Thyroid gland (tissue), 4 donors: Measurements from ENCODE around the gene SULT6B1. TPM values are rescaled to one million over a fixed set of nuclear protein-coding genes. Genes with fewer than 3 reads are reported as not detected.

ENCODE experiments used
- DNase-seq, 2 donors: peaks; one replicate each; pipeline ENCODE4 v3.0.0-alpha.2; 2019
- H3K27ac ChIP-seq, 3 donors: fragments of 200-600 bp; sonication (generic); 1 replicate in 2 of 3; 2 replicates in 1 of 3; pipeline ENCODE4 v1.5.1; 2016 to 2019; ENCODE audit warnings: mild to moderate bottlenecking in 1 of 3, moderate library complexity in 1 of 3
- H3K27me3 ChIP-seq: fragments of 200-600 bp; sonication (generic); one replicate; pipeline ENCODE4 v1.5.1; 2019
- H3K36me3 ChIP-seq, 2 donors: fragments of 200-600 bp; sonication (generic); one replicate each; pipeline ENCODE4 v1.5.1; 2016 to 2019
- H3K4me1 ChIP-seq, 2 donors: fragments of 200-600 bp; sonication (generic); one replicate each; pipeline ENCODE4 v1.5.1; 2017 to 2019
- H3K4me3 ChIP-seq, 3 donors: fragments of 200-600 bp; sonication (generic); replicated peaks in 1 of 3; 1 replicate in 2 of 3; 2 replicates in 1 of 3; pipeline ENCODE4 v1.5.1; 2016; ENCODE audit warnings: mild to moderate bottlenecking in 1 of 3
- H3K9me3 ChIP-seq: fragments of 200-600 bp; sonication (generic); one replicate; pipeline ENCODE4 v1.5.1; 2017
- POLR2A ChIP-seq, 2 donors: fragments of 450-650 bp; IDR thresholded peaks; one replicate each; pipeline ENCODE4 v1.6.1; 2017; ENCODE audit warnings: antibody characterized with exemption in 2 of 2, mild to moderate bottlenecking in 2 of 2, moderate library complexity in 1 of 2
- WGBS, 2 donors: methylation state at CpG; one replicate each; pipeline ENCODE4 v1.1.5; 2017; 5-methylcytosine and 5-hydroxymethylcytosine counted together
- intact Hi-C: fragments of 100-400 bp; cut with DNase I; formaldehyde crosslinking; loops from one replicate; pipeline ENCODE4 v1.15.1; 2023
- total RNA-seq, 4 donors: library from RNA; depleted of rRNA; stranded (reverse); fragments of >200 nt; gene quantifications; one replicate each; pipeline ENCODE4 v1.2.3, GENCODE V29; 2016
- TF ChIP-seq, protein P1 (sequence below), 6 experiments: fragments of 200-600 bp in 3 of 6; fragments of 450-650 bp in 3 of 6; sonication (generic) in 3 of 6; IDR thresholded peaks; one replicate each; pipeline ENCODE4 v1.5.1; 2016 to 2019; ENCODE audit warnings: antibody characterized with exemption in 6 of 6, mild to moderate bottlenecking in 2 of 6, inconsistent platforms in 1 of 6, moderate library complexity in 1 of 6

SULT6B1 gene
- total RNA-seq, 4 donors from 2014 or later: not detected

DNA sequence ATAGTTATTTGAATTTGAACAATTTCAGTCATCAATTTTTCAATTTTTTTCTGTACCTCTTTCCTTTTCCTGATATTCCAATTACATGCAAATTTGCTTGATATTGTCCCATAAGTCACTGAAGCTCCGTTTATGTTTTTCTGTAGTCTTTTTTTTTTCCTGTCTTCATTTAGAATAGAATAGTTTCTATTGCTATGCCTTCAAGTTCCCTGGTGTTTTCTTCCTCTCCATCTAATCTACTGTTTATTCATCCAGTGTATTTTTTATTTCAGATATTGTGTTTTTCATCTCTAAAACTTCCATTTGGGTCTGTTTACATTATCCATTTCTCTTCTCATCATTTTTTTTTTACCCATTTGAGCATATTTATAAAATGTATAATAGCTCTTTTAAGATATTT lies 23.7 kb downstream of the SULT6B1 start:
- no peaks in the 10 kb centered on the region for H3K4me1 ChIP-seq
- intact Hi-C loops: no loop called here
- no peak overlapping the region for H3K4me3 ChIP-seq
- no peak overlapping the region for H3K27ac ChIP-seq
- WGBS, 2 donors: 93% methylated on average over 1 of the region's 1 CpG
- no peak for TF ChIP-seq POLR2A (IDR thresholded peaks at IDR 0.05)
- TF ChIP-seq, protein P1, sequence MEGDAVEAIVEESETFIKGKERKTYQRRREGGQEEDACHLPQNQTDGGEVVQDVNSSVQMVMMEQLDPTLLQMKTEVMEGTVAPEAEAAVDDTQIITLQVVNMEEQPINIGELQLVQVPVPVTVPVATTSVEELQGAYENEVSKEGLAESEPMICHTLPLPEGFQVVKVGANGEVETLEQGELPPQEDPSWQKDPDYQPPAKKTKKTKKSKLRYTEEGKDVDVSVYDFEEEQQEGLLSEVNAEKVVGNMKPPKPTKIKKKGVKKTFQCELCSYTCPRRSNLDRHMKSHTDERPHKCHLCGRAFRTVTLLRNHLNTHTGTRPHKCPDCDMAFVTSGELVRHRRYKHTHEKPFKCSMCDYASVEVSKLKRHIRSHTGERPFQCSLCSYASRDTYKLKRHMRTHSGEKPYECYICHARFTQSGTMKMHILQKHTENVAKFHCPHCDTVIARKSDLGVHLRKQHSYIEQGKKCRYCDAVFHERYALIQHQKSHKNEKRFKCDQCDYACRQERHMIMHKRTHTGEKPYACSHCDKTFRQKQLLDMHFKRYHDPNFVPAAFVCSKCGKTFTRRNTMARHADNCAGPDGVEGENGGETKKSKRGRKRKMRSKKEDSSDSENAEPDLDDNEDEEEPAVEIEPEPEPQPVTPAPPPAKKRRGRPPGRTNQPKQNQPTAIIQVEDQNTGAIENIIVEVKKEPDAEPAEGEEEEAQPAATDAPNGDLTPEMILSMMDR (IDR thresholded peaks at IDR 0.05): no peak
- H3K27me3 ChIP-seq: no peaks in the 10 kb centered on the region
- DNase-seq: no peak
- no peaks in the 10 kb centered on the region for H3K36me3 ChIP-seq
- H3K9me3 ChIP-seq: no peaks in the 10 kb centered on the region

GRCh38 chr2:37156857-37157714 lies 31.4 kb downstream of the SULT6B1 start, which contains the start of gene EIF2AK2:
Gene EIF2AK2, minus strand, starts transcription at chr2:37156980. Its CDS starts 9,174 bp downstream, at chr2:37147806.
- peak within 1 kb of the TSS; percentile 79 to 93 (median 89) for H3K27ac ChIP-seq
- peak; percentile 89 to 90 for DNase-seq
- no peaks in the 10 kb centered on the region for H3K9me3 ChIP-seq
- 28% methylated on average over 18 to 19 of the region's 55 CpGs for WGBS, 2 donors
- H3K27me3 ChIP-seq: no peaks in the 10 kb centered on the region
- peak within 1 kb of the TSS; percentile 74 to 90 (median 86) for H3K4me3 ChIP-seq
- intact Hi-C loops: no loop called here
- peak in 1 of 2 donors; percentile 59 for TF ChIP-seq POLR2A (IDR thresholded peaks at IDR 0.05)
- TF ChIP-seq, protein P1 (IDR thresholded peaks at IDR 0.05): no peak
- peaks cover 4 to 11% of the 10 kb centered on the region in 2 donors for H3K4me1 ChIP-seq
- H3K36me3 ChIP-seq: no peaks in the 10 kb centered on the region

DNA sequence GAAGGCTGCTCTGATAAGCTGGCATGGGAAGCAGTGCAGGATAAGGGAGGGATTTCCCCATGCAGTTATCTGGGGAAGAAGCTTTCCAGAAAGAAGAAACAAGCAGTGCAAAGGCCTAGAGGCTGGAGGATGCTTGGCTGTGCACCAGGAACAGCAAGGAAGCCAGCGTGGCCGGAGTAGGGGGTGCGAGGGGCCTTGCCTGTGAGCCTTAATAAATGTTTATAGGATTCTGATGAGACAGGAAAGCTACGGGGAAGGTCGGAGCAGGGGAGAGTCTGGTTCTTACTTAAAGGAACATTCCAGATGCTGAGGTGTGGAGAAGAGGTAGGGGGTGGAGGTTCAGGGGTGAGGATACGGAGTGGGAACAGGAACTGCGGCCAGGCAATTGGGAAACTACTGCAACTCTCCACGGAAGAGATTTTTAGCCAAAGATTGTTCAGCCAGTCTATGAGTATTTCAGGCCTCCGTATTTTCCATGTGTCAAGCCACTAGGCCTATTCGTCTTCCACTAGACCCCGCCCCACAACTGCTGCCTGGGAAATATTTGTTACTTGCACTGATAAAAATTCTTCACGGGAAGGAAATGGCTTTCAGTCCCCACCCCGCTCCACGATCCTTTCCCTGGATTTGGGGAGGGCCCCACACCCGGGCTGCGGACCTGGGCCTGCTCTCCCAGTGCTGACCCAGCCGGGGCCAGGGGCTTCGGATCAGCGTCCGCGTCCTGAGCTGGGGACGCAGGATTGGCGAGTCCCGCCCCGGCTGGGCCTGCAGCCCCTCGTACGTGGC lies 32.2 kb downstream of the SULT6B1 start:
- Histone ChIP-seq H3K27ac (peak overlapping the region; percentile 79 to 93 (median 89)), H3K4me1 (peaks cover 4 to 11% of the 10 kb centered on the region in 2 donors), H3K4me3 (peak overlapping the region; percentile 74 to 90 (median 86)), H3K9me3 (no peaks in the 10 kb centered on the region), H3K36me3 (no peaks in the 10 kb centered on the region), H3K27me3 (no peaks in the 10 kb centered on the region)
- peak; percentile 54 to 63 for DNase-seq
- intact Hi-C loops: no loop called here
- TF ChIP-seq, protein P1 (IDR thresholded peaks at IDR 0.05): no peak
- no peak for TF ChIP-seq POLR2A (IDR thresholded peaks at IDR 0.05)
- WGBS, 2 donors: 0% methylated on average over 20 to 27 of the region's 27 CpGs

GRCh38 chr2:37154785-37155184 lies 33.7 kb downstream of the SULT6B1 start:
- intact Hi-C loops: no loop called here
- Histone ChIP-seq H3K4me3 (no peak overlapping the region), H3K4me1 (peaks cover 4 to 11% of the 10 kb centered on the region in 2 donors), H3K27ac (no peak overlapping the region), H3K9me3 (no peaks in the 10 kb centered on the region), H3K27me3 (no peaks in the 10 kb centered on the region), H3K36me3 (no peaks in the 10 kb centered on the region)
- DNase-seq: no peak
- TF ChIP-seq POLR2A (IDR thresholded peaks at IDR 0.05): no peak
- TF ChIP-seq, protein P1 (IDR thresholded peaks at IDR 0.05): no peak
- WGBS, 2 donors: 94% methylated on average over 4 of the region's 4 CpGs
